ENCODE measurements around the gene RAB7B. TPM values are rescaled to one million over a fixed set of nuclear protein-coding genes. Genes with fewer than 3 reads are reported as not detected.

Gene RAB7B
- total RNA-seq, 1 experiment from 2014 or later = not detected

DNA sequence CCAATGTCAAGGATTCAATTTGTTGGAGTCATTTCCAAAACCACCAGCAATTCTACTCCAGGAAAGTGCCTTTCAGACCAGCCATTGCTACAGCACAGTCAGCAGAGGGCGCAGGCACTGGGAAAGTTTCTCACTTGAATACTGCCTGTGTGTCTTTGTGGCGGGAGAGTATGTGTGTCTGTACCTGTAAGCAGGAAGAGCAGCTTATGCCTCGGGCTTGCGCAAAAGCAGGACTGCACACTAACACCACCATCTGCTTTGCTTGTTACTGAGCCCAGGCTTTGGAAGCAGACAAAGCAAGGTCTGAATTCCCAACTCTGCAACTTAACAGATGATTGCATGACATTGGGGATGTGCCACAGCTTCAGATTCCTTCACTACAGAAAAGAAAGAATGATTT, 27.5 kb upstream of the RAB7B start:
- Mint-ChIP-seq H3K9me3 (peaks cover 9% of the 10 kb centered on the region), H3K36me3 (no peaks in the 10 kb centered on the region), H3K27ac (no peak overlapping the region), H3K27me3 (ENCODE audit: low read depth) (no peaks in the 10 kb centered on the region), H3K4me3 (no peak overlapping the region), H3K4me1 (peaks cover 6% of the 10 kb centered on the region)
- peak; percentile 76 for DNase-seq (ENCODE audit: low spot score)
- ChIA-PET POLR2A (interaction anchor here (1.0 kb wide), 1 partner anchor 77 kb away, joined by 3 read pairs; no protein-coding TSS in a partner anchor), CTCF (interaction anchor here (0.5 to 4.7 kb wide), 22 partner anchors 9 to 112 kb away, joined by 3 to 79 read pairs (median 5); partner anchors contain the start of gene AVPR1B)
- TF ChIP-seq, protein P1, sequence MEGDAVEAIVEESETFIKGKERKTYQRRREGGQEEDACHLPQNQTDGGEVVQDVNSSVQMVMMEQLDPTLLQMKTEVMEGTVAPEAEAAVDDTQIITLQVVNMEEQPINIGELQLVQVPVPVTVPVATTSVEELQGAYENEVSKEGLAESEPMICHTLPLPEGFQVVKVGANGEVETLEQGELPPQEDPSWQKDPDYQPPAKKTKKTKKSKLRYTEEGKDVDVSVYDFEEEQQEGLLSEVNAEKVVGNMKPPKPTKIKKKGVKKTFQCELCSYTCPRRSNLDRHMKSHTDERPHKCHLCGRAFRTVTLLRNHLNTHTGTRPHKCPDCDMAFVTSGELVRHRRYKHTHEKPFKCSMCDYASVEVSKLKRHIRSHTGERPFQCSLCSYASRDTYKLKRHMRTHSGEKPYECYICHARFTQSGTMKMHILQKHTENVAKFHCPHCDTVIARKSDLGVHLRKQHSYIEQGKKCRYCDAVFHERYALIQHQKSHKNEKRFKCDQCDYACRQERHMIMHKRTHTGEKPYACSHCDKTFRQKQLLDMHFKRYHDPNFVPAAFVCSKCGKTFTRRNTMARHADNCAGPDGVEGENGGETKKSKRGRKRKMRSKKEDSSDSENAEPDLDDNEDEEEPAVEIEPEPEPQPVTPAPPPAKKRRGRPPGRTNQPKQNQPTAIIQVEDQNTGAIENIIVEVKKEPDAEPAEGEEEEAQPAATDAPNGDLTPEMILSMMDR (IDR thresholded peaks at IDR 0.05) = peak; percentile 33; the same call in 1 of the 2 replicates
- TF ChIP-seq ETV6 (CRISPR knock-in tag; IDR thresholded peaks at IDR 0.05) (0 out of 2 replicates have a peak, but pooled peaks have one; percentile 23), EMX1 (CRISPR knock-in tag; IDR thresholded peaks at IDR 0.05) (no peak)
- peak; percentile 99 for ATAC-seq

DNA sequence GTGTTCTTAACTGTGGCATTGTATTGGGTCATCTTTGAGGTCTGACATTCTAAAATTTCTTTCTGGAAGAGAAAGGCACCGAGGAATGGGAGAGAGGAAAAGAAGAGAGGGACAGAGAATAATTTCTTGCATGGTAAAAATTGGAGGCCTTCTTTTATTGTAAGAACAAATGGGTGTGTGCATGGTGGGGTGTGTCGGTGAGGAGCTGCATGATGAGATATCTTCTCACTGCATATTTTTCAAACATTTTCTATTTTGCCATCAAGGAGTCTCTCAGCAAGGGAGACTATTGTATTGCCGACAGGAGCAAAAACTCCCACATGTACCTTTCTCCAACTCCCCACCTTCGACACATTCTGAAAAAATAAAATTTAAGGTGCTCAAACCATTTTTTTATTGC, 27.0 kb upstream of the RAB7B start:
- Mint-ChIP-seq H3K4me3 (no peak overlapping the region), H3K27ac (no peak overlapping the region), H3K4me1 (peaks cover 6% of the 10 kb centered on the region), H3K27me3 (ENCODE audit: low read depth) (no peaks in the 10 kb centered on the region), H3K36me3 (no peaks in the 10 kb centered on the region), H3K9me3 (peaks cover 9% of the 10 kb centered on the region)
- ATAC-seq (no peak), DNase-seq (ENCODE audit: low spot score) (no peak)
- ChIA-PET CTCF (interaction anchor here (0.8 to 4.7 kb wide), 16 partner anchors 9 to 111 kb away, joined by 3 to 79 read pairs (median 6); partner anchors contain the start of gene AVPR1B), POLR2A (interaction anchor here (1.0 kb wide), 1 partner anchor 78 kb away, joined by 3 read pairs; no protein-coding TSS in a partner anchor)
- TF ChIP-seq ELF4 (CRISPR knock-in tag; IDR thresholded peaks at IDR 0.05; ENCODE audit: low read depth) = no peak
- TF ChIP-seq, protein P2, sequence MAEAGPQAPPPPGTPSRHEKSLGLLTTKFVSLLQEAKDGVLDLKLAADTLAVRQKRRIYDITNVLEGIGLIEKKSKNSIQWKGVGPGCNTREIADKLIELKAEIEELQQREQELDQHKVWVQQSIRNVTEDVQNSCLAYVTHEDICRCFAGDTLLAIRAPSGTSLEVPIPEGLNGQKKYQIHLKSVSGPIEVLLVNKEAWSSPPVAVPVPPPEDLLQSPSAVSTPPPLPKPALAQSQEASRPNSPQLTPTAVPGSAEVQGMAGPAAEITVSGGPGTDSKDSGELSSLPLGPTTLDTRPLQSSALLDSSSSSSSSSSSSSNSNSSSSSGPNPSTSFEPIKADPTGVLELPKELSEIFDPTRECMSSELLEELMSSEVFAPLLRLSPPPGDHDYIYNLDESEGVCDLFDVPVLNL (CRISPR knock-in tag; IDR thresholded peaks at IDR 0.05; ENCODE audit: borderline replicate concordance, low read depth) = no peak
- TF ChIP-seq ZNF219 (CRISPR knock-in tag; IDR thresholded peaks at IDR 0.05; ENCODE audit: borderline replicate concordance) = no peak
- no peak for TF ChIP-seq ZNF317 (CRISPR knock-in tag; IDR thresholded peaks at IDR 0.05; ENCODE audit: borderline replicate concordance, low read depth)
- TF ChIP-seq ZNF416 (CRISPR knock-in tag; IDR thresholded peaks at IDR 0.05) = no peak
- TF ChIP-seq, protein P3, sequence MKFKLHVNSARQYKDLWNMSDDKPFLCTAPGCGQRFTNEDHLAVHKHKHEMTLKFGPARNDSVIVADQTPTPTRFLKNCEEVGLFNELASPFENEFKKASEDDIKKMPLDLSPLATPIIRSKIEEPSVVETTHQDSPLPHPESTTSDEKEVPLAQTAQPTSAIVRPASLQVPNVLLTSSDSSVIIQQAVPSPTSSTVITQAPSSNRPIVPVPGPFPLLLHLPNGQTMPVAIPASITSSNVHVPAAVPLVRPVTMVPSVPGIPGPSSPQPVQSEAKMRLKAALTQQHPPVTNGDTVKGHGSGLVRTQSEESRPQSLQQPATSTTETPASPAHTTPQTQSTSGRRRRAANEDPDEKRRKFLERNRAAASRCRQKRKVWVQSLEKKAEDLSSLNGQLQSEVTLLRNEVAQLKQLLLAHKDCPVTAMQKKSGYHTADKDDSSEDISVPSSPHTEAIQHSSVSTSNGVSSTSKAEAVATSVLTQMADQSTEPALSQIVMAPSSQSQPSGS (CRISPR knock-in tag; IDR thresholded peaks at IDR 0.05; ENCODE audit: borderline replicate concordance, low read depth) = no peak
- no peak for TF ChIP-seq MYBL2 (CRISPR knock-in tag; IDR thresholded peaks at IDR 0.05)
- TF ChIP-seq ZNF423 (CRISPR knock-in tag; IDR thresholded peaks at IDR 0.05) = no peak
- TF ChIP-seq ZNF671 (CRISPR knock-in tag; IDR thresholded peaks at IDR 0.05) = no peak
- TF ChIP-seq JAZF1 (CRISPR knock-in tag; IDR thresholded peaks at IDR 0.05) = no peak
- no peak for TF ChIP-seq SP1 (CRISPR knock-in tag; conservative IDR thresholded peaks at IDR 0.05)
- TF ChIP-seq SMAD3 (CRISPR knock-in tag; IDR thresholded peaks at IDR 0.05; ENCODE audit: borderline replicate concordance) = no peak

DNA sequence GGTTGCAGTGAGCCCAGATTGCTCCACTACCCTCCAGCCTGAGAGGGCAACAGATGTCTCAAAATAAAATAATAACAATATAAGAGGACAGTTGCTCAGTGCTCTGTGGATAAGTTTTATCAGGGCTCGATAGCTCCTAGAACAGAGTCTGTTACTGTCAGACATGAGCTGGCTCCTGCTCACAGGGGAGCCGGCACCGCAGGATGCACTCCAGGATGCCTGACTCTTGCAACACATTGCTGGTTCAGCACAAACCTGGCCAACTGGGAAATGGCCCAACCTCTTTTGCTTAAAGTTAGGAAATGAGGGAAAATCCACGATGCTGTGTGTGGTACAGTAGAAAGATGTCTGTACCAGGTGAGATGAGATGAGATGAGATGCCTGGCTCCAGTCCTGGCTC, 26.3 kb upstream of the RAB7B start:
- H3K36me3 Mint-ChIP-seq = no peaks in the 10 kb centered on the region
- no peaks in the 10 kb centered on the region for H3K27me3 Mint-ChIP-seq (ENCODE audit: low read depth)
- DNase-seq (ENCODE audit: low spot score) (no peak), ATAC-seq (no peak)
- TF ChIP-seq ZNF423 (CRISPR knock-in tag; IDR thresholded peaks at IDR 0.05) = 0 out of 2 replicates have a peak, but pooled peaks have one; percentile 20
- TF ChIP-seq, protein P4, sequence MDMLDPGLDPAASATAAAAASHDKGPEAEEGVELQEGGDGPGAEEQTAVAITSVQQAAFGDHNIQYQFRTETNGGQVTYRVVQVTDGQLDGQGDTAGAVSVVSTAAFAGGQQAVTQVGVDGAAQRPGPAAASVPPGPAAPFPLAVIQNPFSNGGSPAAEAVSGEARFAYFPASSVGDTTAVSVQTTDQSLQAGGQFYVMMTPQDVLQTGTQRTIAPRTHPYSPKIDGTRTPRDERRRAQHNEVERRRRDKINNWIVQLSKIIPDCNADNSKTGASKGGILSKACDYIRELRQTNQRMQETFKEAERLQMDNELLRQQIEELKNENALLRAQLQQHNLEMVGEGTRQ (CRISPR knock-in tag; IDR thresholded peaks at IDR 0.05) = no peak
- TF ChIP-seq TCF7 (CRISPR knock-in tag; IDR thresholded peaks at IDR 0.05; ENCODE audit: low read depth) = no peak
- no peak overlapping the region for H3K27ac Mint-ChIP-seq
- H3K4me3 Mint-ChIP-seq = no peak overlapping the region
- H3K9me3 Mint-ChIP-seq = peaks cover 9% of the 10 kb centered on the region
- ChIA-PET CTCF (interaction anchor here (0.9 to 4.7 kb wide), 9 partner anchors 9 to 79 kb away, joined by 3 to 79 read pairs (median 5); no protein-coding TSS in a partner anchor), POLR2A (no interaction called here)
- peaks cover 6% of the 10 kb centered on the region for H3K4me1 Mint-ChIP-seq

All from WTC11 (cell line).